ENCODE results near the gene ETFBKMT.
A peak's percentile ranks its signal among the peaks of the same experiment; 100 is the strongest.

ETFBKMT gene

DNA sequence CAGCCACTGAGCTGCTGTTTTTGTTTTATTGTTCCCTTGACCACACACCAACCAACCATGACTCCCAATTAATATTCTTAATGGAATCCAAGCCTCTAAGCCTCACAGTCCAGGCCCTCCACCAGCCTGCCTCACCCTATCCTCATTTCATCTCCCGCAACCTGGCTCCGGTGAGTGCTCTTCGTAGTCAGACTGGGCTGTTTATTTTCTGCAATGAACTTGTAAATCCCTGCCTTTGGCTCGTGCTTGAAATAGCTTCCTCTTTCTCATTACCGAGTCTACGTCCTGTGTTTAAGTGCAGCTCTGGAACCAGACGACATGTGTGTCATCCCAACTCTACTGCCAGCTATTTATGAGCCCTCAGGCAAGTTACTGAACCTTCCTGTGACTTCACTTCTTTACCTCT lies 12.4 kb upstream of the ETFBKMT start:
- no peak overlapping the region for H3K4me2 ChIP-seq (ENCODE audit: low read depth, low read length)
- H3K79me2 ChIP-seq (ENCODE audit: low read length): peaks cover 26% of the 10 kb centered on the region
- TF ChIP-seq EZH2 (optimal IDR thresholded peaks at IDR 0.05; ENCODE audit: low read depth, low read length): no peak
- TF ChIP-seq, protein P1, sequence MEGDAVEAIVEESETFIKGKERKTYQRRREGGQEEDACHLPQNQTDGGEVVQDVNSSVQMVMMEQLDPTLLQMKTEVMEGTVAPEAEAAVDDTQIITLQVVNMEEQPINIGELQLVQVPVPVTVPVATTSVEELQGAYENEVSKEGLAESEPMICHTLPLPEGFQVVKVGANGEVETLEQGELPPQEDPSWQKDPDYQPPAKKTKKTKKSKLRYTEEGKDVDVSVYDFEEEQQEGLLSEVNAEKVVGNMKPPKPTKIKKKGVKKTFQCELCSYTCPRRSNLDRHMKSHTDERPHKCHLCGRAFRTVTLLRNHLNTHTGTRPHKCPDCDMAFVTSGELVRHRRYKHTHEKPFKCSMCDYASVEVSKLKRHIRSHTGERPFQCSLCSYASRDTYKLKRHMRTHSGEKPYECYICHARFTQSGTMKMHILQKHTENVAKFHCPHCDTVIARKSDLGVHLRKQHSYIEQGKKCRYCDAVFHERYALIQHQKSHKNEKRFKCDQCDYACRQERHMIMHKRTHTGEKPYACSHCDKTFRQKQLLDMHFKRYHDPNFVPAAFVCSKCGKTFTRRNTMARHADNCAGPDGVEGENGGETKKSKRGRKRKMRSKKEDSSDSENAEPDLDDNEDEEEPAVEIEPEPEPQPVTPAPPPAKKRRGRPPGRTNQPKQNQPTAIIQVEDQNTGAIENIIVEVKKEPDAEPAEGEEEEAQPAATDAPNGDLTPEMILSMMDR (IDR thresholded peaks at IDR 0.05; ENCODE audit: low read length): no peak
- TF ChIP-seq EZH2phosphoT487 (IDR thresholded peaks at IDR 0.05; ENCODE audit: low read length): no peak
- no peaks in the 10 kb centered on the region for H3K27me3 ChIP-seq (replicated peaks; ENCODE audit: insufficient read depth, low read length)
- no peak overlapping the region for H2AFZ ChIP-seq (ENCODE audit: low read length)
- H3K9me3 ChIP-seq (replicated peaks; ENCODE audit: insufficient read depth, low read length): no peaks in the 10 kb centered on the region
- H3K4me3 ChIP-seq (ENCODE audit: low read length): no peak overlapping the region
- no peaks in the 10 kb centered on the region for H3K9me2 ChIP-seq (replicated peaks; ENCODE audit: insufficient read depth, low read length)
- no peaks in the 10 kb centered on the region for H3K36me3 ChIP-seq (replicated peaks; ENCODE audit: insufficient read depth, low read length)
- H3F3A ChIP-seq (ENCODE audit: insufficient read depth, low read length): peaks cover 4% of the 10 kb centered on the region; the same call in 1 of the 2 replicates
- no peaks in the 10 kb centered on the region for H4K20me1 ChIP-seq (ENCODE audit: insufficient read depth, low read length)
- no peak overlapping the region for H3K27ac ChIP-seq (ENCODE audit: low read length)
- no peak overlapping the region for H3K9ac ChIP-seq (ENCODE audit: low read length)
- H3K4me1 ChIP-seq (ENCODE audit: low read length): no peaks in the 10 kb centered on the region
- no peak for DNase-seq

DNA sequence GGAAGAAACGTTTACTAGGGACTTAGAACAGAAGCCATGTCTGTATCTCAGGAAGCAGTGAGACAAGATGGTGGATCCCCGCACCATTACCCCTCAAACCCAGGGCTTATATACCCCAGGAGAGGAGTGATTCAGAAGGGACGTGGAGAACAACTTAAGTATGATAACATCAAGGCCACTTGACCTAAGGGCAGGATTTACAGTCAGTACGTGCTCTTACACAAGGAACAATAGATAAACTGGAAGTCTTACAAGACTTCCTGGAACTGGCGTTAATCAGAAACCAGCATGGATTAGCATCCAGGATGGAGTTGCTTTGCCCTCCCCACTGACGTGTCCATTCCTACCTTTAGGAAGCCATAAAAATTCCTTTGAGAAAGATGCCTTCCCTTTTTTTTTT lies 8.6 kb upstream of the ETFBKMT start:
- Histone ChIP-seq H3K9me2 (replicated peaks; ENCODE audit: insufficient read depth, low read length) (no peaks in the 10 kb centered on the region), H3K9ac (ENCODE audit: low read length) (peak overlapping the region; percentile 74), H4K20me1 (ENCODE audit: insufficient read depth, low read length) (no peaks in the 10 kb centered on the region), H2AFZ (ENCODE audit: low read length) (peak overlapping the region; percentile 64), H3K36me3 (replicated peaks; ENCODE audit: insufficient read depth, low read length) (no peaks in the 10 kb centered on the region), H3F3A (ENCODE audit: insufficient read depth, low read length) (peaks cover 16% of the 10 kb centered on the region), H3K4me3 (ENCODE audit: low read length) (peak overlapping the region; percentile 72), H3K9me3 (replicated peaks; ENCODE audit: insufficient read depth, low read length) (no peaks in the 10 kb centered on the region), H3K27me3 (replicated peaks; ENCODE audit: insufficient read depth, low read length) (no peaks in the 10 kb centered on the region), H3K27ac (ENCODE audit: low read length) (peak overlapping the region; percentile 79; the same call in 1 of the 2 replicates), H3K79me2 (ENCODE audit: low read length) (peaks cover 26% of the 10 kb centered on the region), H3K4me1 (ENCODE audit: low read length) (peaks cover 4% of the 10 kb centered on the region; the same call in 1 of the 2 replicates), H3K4me2 (ENCODE audit: low read depth, low read length) (peak overlapping the region; percentile 77)
- DNase-seq: no peak
- TF ChIP-seq EZH2phosphoT487 (IDR thresholded peaks at IDR 0.05; ENCODE audit: low read length): no peak
- TF ChIP-seq EZH2 (optimal IDR thresholded peaks at IDR 0.05; ENCODE audit: low read depth, low read length): no peak
- TF ChIP-seq, protein P1 (IDR thresholded peaks at IDR 0.05; ENCODE audit: low read length): no peak

DNA sequence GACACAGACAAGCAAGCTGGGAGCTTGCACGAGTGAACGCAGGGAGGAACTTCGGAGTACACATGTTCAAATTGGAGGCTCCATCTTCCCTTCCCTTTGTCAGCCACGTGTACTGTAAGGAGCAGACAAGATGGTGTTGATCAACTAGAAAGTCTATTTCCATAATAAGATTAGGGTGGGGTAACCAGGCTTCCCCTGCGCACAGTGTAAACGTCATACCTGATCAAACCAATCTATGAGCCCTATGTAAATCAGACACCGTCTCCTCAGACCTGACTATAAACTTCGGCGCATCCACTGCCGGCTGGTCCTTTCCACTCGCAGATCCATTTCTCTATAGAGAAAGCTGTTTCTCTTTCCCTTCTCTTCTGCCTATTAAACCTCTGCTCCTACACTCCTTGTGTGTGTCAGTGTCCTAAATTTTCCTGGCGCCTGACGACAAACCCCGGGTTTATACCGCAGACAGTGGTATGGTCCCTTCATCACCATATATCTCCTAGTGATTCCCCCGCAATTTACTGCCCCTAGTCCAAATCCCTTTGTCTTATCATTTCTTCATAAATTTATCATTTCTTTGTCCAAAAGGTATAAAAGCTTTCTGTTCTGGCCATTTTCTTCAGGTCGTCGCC lies 7.5 kb upstream of the ETFBKMT start:
- peak; percentile 86 for DNase-seq
- Histone ChIP-seq H3K79me2 (ENCODE audit: low read length) (peaks cover 26% of the 10 kb centered on the region), H3K9me2 (replicated peaks; ENCODE audit: insufficient read depth, low read length) (no peaks in the 10 kb centered on the region), H3K27ac (ENCODE audit: low read length) (peak overlapping the region; percentile 79), H3K4me1 (ENCODE audit: low read length) (peaks cover 4% of the 10 kb centered on the region; the same call in 1 of the 2 replicates), H3F3A (ENCODE audit: insufficient read depth, low read length) (peaks cover 16% of the 10 kb centered on the region), H3K36me3 (replicated peaks; ENCODE audit: insufficient read depth, low read length) (no peaks in the 10 kb centered on the region), H3K27me3 (replicated peaks; ENCODE audit: insufficient read depth, low read length) (no peaks in the 10 kb centered on the region), H3K4me3 (ENCODE audit: low read length) (peak overlapping the region; percentile 72), H3K4me2 (ENCODE audit: low read depth, low read length) (peak overlapping the region; percentile 77), H3K9me3 (replicated peaks; ENCODE audit: insufficient read depth, low read length) (no peaks in the 10 kb centered on the region), H3K9ac (ENCODE audit: low read length) (peak overlapping the region; percentile 74), H2AFZ (ENCODE audit: low read length) (peak overlapping the region; percentile 82), H4K20me1 (ENCODE audit: insufficient read depth, low read length) (no peaks in the 10 kb centered on the region)
- no peak for TF ChIP-seq EZH2 (optimal IDR thresholded peaks at IDR 0.05; ENCODE audit: low read depth, low read length)
- TF ChIP-seq, protein P1 (IDR thresholded peaks at IDR 0.05; ENCODE audit: low read length): no peak
- no peak for TF ChIP-seq EZH2phosphoT487 (IDR thresholded peaks at IDR 0.05; ENCODE audit: low read length)
